H1 (cell line): ENCODE measurements around the gene AGAP1. TPM values are rescaled to one million over a fixed set of nuclear protein-coding genes. Genes with fewer than 3 reads are reported as not detected.

Experiments
- CTCF ChIA-PET: fragments of 300-600 bp; sonication (Branson Sonifier 250); formaldehyde crosslinking; loops from one replicate; lab custom pipeline; 2021; ENCODE audit not compliant: partially characterized antibody; lab: Charles Lee
- POLR2A ChIA-PET: fragments of 300-600 bp; sonication (Branson Sonifier 250); formaldehyde crosslinking; loops from one replicate; lab custom pipeline; 2021; ENCODE audit warnings: inconsistent platforms; ENCODE audit not compliant: partially characterized antibody; lab: Charles Lee
- DNase-seq, 2 experiments: peaks; one replicate each; pipeline versions ENCODE4 v3.0.0 to v3.0.0-alpha.2; 2010 to 2022; ENCODE audit warnings: low spot score in 2 of 2, low read depth in 1 of 2, mixed read lengths in 1 of 2
- FAIRE-seq: peaks from 2 replicates; lab custom pipeline; 2011; peaks lifted over from hg19 to GRCh38; lab: Jason Lieb, UNC
- H2AFZ ChIP-seq: 2 replicates; pipeline ENCODE4 v1.8.1; 2012; ENCODE audit warnings: low read length, inconsistent platforms
- H2AK5ac ChIP-seq: 2 replicates; pipeline ENCODE4 v1.6.1; 2013; ENCODE audit warnings: low read depth, low read length
- H2BK120ac ChIP-seq: replicated peaks from 2 replicates; pipeline ENCODE3; 2013; ENCODE audit warnings: low read depth, low read length, inconsistent platforms
- H2BK12ac ChIP-seq: 2 replicates; pipeline ENCODE4 v1.6.1; 2013; ENCODE audit warnings: low read depth, low read length
- H2BK15ac ChIP-seq: 2 replicates; pipeline ENCODE4 v1.6.1; 2013; ENCODE audit warnings: low read length
- H2BK20ac ChIP-seq: 2 replicates; pipeline ENCODE4 v1.6.1; 2013; ENCODE audit warnings: low read length
- H2BK5ac ChIP-seq: 2 replicates; pipeline ENCODE4 v1.6.1; 2013; ENCODE audit warnings: low read depth, low read length
- H3K14ac ChIP-seq: 2 replicates; pipeline ENCODE4 v1.6.1; 2013; ENCODE audit warnings: inconsistent platforms; ENCODE audit not compliant: insufficient read length
- H3K18ac ChIP-seq: 2 replicates; pipeline ENCODE4 v1.6.1; 2013; ENCODE audit warnings: low read length; ENCODE audit errors: extremely low read depth
- H3K23ac ChIP-seq: 2 replicates; pipeline ENCODE4 v1.6.1; 2013; ENCODE audit warnings: inconsistent platforms; ENCODE audit not compliant: insufficient read length
- H3K23me2 ChIP-seq: 2 replicates; pipeline ENCODE4 v1.6.1; 2013; ENCODE audit warnings: low read depth, low read length
- H3K27ac ChIP-seq: 2 replicates; pipeline ENCODE4 v1.6.1; 2011; ENCODE audit warnings: low read depth, low read length, inconsistent platforms
- H3K27me3 ChIP-seq, 4 experiments: replicated peaks in 1 of 4; 1 replicate in 1 of 4; 2 replicates in 3 of 4; pipeline versions ENCODE4 v1.6.1 to v1.8.1; 2011 to 2013; ENCODE audit warnings: low read length in 3 of 4, mild to moderate bottlenecking in 3 of 4, inconsistent platforms in 2 of 4, mixed read lengths in 2 of 4, moderate library complexity in 1 of 4; ENCODE audit not compliant: control insufficient read depth in 3 of 4, insufficient read depth in 3 of 4; ENCODE audit errors: extremely low read depth in 1 of 4
- H3K36me3 ChIP-seq, 4 experiments: 2 replicates each; pipeline versions ENCODE4 v1.6.1 to v1.8.1; 2011 to 2013; ENCODE audit warnings: mild to moderate bottlenecking in 4 of 4, low read length in 3 of 4, moderate library complexity in 2 of 4, control low read depth in 1 of 4, inconsistent platforms in 1 of 4; ENCODE audit not compliant: insufficient read depth in 4 of 4, control insufficient read depth in 2 of 4
- H3K4ac ChIP-seq: replicated peaks from 2 replicates; pipeline ENCODE3; 2013; ENCODE audit warnings: low read length, low read depth, mixed read lengths, inconsistent platforms; ENCODE audit not compliant: insufficient read length
- H3K4me1 ChIP-seq, 4 experiments: replicated peaks in 1 of 4; 1 replicate in 1 of 4; 2 replicates in 3 of 4; pipeline versions ENCODE4 v1.6.1 to v1.8.1; 2011 to 2013; ENCODE audit warnings: low read length in 3 of 4, inconsistent platforms in 2 of 4, mixed read lengths in 1 of 4; ENCODE audit not compliant: insufficient read depth in 4 of 4, control insufficient read depth in 3 of 4
- H3K4me2 ChIP-seq, 2 experiments: 2 replicates each; pipeline versions ENCODE4 v1.6.1 to v1.8.1; 2011 to 2013; ENCODE audit warnings: low read depth in 2 of 2, low read length in 2 of 2, control low read depth in 1 of 2, inconsistent platforms in 1 of 2, mild to moderate bottlenecking in 1 of 2; ENCODE audit not compliant: insufficient read depth in 1 of 2
- H3K4me3 ChIP-seq, 4 experiments: fragments of 200-600, 300-600 bp in 1 of 4; sonication (generic), shearing (Covaris generic), sonication (Bioruptor Twin) in 1 of 4; 2 replicates each; pipeline versions ENCODE4 v1.5.1 to v1.8.1; 2011 to 2016; ENCODE audit warnings: low read length in 4 of 4, low read depth in 3 of 4, control low read depth in 2 of 4, inconsistent platforms in 2 of 4, mild to moderate bottlenecking in 2 of 4, mixed read lengths in 1 of 4, moderate library complexity in 1 of 4; ENCODE audit not compliant: insufficient read depth in 2 of 4; ENCODE audit errors: extremely low read depth in 1 of 4
- H3K56ac ChIP-seq: replicated peaks from 2 replicates; pipeline ENCODE3; 2013; ENCODE audit warnings: low read depth, mild to moderate bottlenecking, mixed read lengths, low read length, inconsistent platforms; ENCODE audit not compliant: insufficient read length
- H3K79me1 ChIP-seq: 2 replicates; pipeline ENCODE4 v1.6.1; 2013; ENCODE audit warnings: low read depth, low read length, control low read depth
- H3K79me2 ChIP-seq, 2 experiments: 2 replicates each; pipeline versions ENCODE4 v1.6.1 to v1.8.1; 2012 to 2013; ENCODE audit warnings: low read length in 2 of 2, mild to moderate bottlenecking in 2 of 2, inconsistent platforms in 1 of 2; ENCODE audit not compliant: insufficient read depth in 2 of 2, control insufficient read depth in 1 of 2
- H3K9ac ChIP-seq, 4 experiments: replicated peaks in 1 of 4; 1 replicate in 1 of 4; 2 replicates in 3 of 4; pipeline versions ENCODE4 v1.6.1 to v1.8.1; 2011 to 2013; ENCODE audit warnings: low read depth in 3 of 4, low read length in 3 of 4, control low read depth in 2 of 4, mild to moderate bottlenecking in 2 of 4, moderate library complexity in 2 of 4, inconsistent platforms in 1 of 4; ENCODE audit errors: extremely low read depth in 1 of 4
- H3K9me3 ChIP-seq, 2 experiments: 2 replicates each; pipeline versions ENCODE4 v1.6.1 to v1.8.1; 2012 to 2013; ENCODE audit warnings: mild to moderate bottlenecking in 2 of 2, moderate library complexity in 2 of 2, control low read depth in 1 of 2, inconsistent platforms in 1 of 2, low read depth in 1 of 2, low read length in 1 of 2, mixed read lengths in 1 of 2; ENCODE audit not compliant: insufficient read depth in 2 of 2
- H4K20me1 ChIP-seq, 2 experiments: replicated peaks in 1 of 2; 2 replicates each; pipeline versions ENCODE3 to v1.8.1; 2011 to 2013; ENCODE audit warnings: inconsistent platforms in 2 of 2, low read length in 2 of 2, mild to moderate bottlenecking in 1 of 2; ENCODE audit not compliant: insufficient read depth in 2 of 2, control insufficient read depth in 1 of 2
- H4K5ac ChIP-seq: 2 replicates; pipeline ENCODE4 v1.6.1; 2013; ENCODE audit warnings: low read length, low read depth, mixed read lengths, inconsistent platforms; ENCODE audit not compliant: insufficient read length
- H4K8ac ChIP-seq: 2 replicates; pipeline ENCODE4 v1.8.0; 2013; ENCODE audit warnings: mild to moderate bottlenecking, moderate library complexity, low read length, inconsistent platforms; ENCODE audit not compliant: insufficient read depth; ENCODE audit errors: extremely low read depth
- H4K91ac ChIP-seq: replicated peaks from 2 replicates; pipeline ENCODE3; 2013; ENCODE audit warnings: low read length, mixed read lengths, inconsistent platforms; ENCODE audit not compliant: insufficient read length
- BACH1 ChIP-seq: IDR thresholded peaks from 2 replicates; pipeline ENCODE4 v1.6.1; 2012; ENCODE audit warnings: low read length, improper control_type of control experiment
- EP300 ChIP-seq, 2 experiments: IDR thresholded peaks; 1 replicate in 1 of 2; 2 replicates in 1 of 2; pipeline ENCODE4 v1.6.1; 2011 to 2012; ENCODE audit warnings: low read depth in 2 of 2, low read length in 2 of 2, mild to moderate bottlenecking in 2 of 2, borderline replicate concordance in 1 of 2, inconsistent platforms in 1 of 2, moderate library complexity in 1 of 2
- GTF2F1 ChIP-seq: IDR thresholded peaks from 2 replicates; pipeline ENCODE4 v1.6.1; 2012; ENCODE audit warnings: low read depth, low read length, improper control_type of control experiment, borderline replicate concordance
- HDAC2 ChIP-seq, 2 experiments: fragments of 300-600 bp in 1 of 2; sonication (generic) in 1 of 2; IDR thresholded peaks; 2 replicates each; pipeline ENCODE4 v1.6.1; 2011 to 2012; ENCODE audit warnings: low read depth in 2 of 2, low read length in 2 of 2, mild to moderate bottlenecking in 2 of 2, moderate library complexity in 2 of 2, borderline replicate concordance in 1 of 2, inconsistent platforms in 1 of 2
- JUN ChIP-seq: IDR thresholded peaks from 2 replicates; pipeline ENCODE4 v1.6.1; 2011; ENCODE audit warnings: low read depth, mild to moderate bottlenecking, improper control_type of control experiment, low read length
- POU5F1 ChIP-seq: IDR thresholded peaks from 2 replicates; pipeline ENCODE4 v1.6.1; 2011; ENCODE audit warnings: low read depth, mild to moderate bottlenecking, low read length, moderate library complexity
- RFX5 ChIP-seq: IDR thresholded peaks from 2 replicates; pipeline ENCODE4 v1.6.1; 2011; ENCODE audit warnings: low read depth, low read length, improper control_type of control experiment, borderline replicate concordance
- SIN3A ChIP-seq, 2 experiments: IDR thresholded peaks in 1 of 2; conservative IDR thresholded peaks in 1 of 2; 2 replicates each; pipeline ENCODE4 v1.6.1; 2011 to 2012; ENCODE audit warnings: low read length in 2 of 2, improper control_type of control experiment in 1 of 2, low read depth in 1 of 2, mild to moderate bottlenecking in 1 of 2
- SP2 ChIP-seq: IDR thresholded peaks from 2 replicates; pipeline ENCODE4 v1.6.1; 2012; ENCODE audit warnings: mild to moderate bottlenecking, low read length, inconsistent platforms
- SP4 ChIP-seq: IDR thresholded peaks from 2 replicates; pipeline ENCODE4 v1.6.1; 2012; ENCODE audit warnings: low read length, inconsistent platforms
- SUZ12 ChIP-seq: fragments of 200-600 bp; sonication (generic); IDR thresholded peaks from 2 replicates; pipeline ENCODE4 v1.6.1; 2012; ENCODE audit warnings: mild to moderate bottlenecking, inconsistent platforms, low read length, moderate library complexity, mixed read lengths
- TAF1 ChIP-seq: IDR thresholded peaks from 2 replicates; pipeline ENCODE4 v1.6.1; 2011; ENCODE audit warnings: mild to moderate bottlenecking, low read depth, low read length
- TAF7 ChIP-seq: optimal IDR thresholded peaks from 2 replicates; pipeline ENCODE3; 2011; ENCODE audit warnings: low read depth, mild to moderate bottlenecking, inconsistent platforms, low read length, moderate library complexity, borderline replicate concordance
- TEAD4 ChIP-seq: IDR thresholded peaks from 2 replicates; pipeline ENCODE4 v1.6.1; 2012; ENCODE audit warnings: low read depth, low read length, inconsistent platforms, mixed read lengths
- WGBS, 2 experiments: shearing (Covaris generic) in 1 of 2; methylation state at CpG; one replicate each; pipeline versions ENCODE4 v1.1.6 to v1.1.7; 2013 to 2015; ENCODE audit warnings: low lambda C conversion rate in 2 of 2, mixed read lengths in 2 of 2, inconsistent platforms in 1 of 2, low coverage in 1 of 2, missing lambda C conversion rate in 1 of 2; ENCODE audit not compliant: insufficient replicate concordance in 2 of 2, insufficient coverage in 1 of 2, insufficient read length in 1 of 2; ENCODE audit errors: extremely low coverage in 1 of 2, missing lambda C conversion rate in 1 of 2; 5-methylcytosine and 5-hydroxymethylcytosine counted together
- polyA plus RNA-seq, 7 experiments: library from polyadenylated mRNA; depleted of rRNA in 3 of 7; stranded (reverse) in 5 of 7; unstranded in 2 of 7; fragments of >200 nt in 5 of 7; fragments of 200-250 nt in 2 of 7; gene quantifications; 1 replicate in 5 of 7; 2 replicates in 1 of 7; 4 replicates in 1 of 7; pipeline versions ENCODE4 v1.2.1 to v1.2.3, GENCODE V29; 2011 to 2013; ENCODE audit warnings: missing spikeins in 2 of 7, mixed read lengths in 2 of 7
- total RNA-seq: library from RNA; stranded (reverse); fragmentation: NEBNext Ultra II Directional; extraction: Animal tissue kit (Norgen Biotek cat#: 25700); gene quantifications from 2 replicates; pipeline ENCODE4 v1.2.1, GENCODE V29; 2021

Gene AGAP1
- total and polyA plus RNA-seq, 2 of the 8 experiments (the other 6 are each of a cell fraction or from before 2014, with no cell fraction given) = 18.1 to 39.4 TPM

- H3K56ac ChIP-seq = no peak overlapping the region
- no peaks in the 10 kb centered on the region for H3K79me2 ChIP-seq
- no peak overlapping the region for H3K27ac ChIP-seq
- ChIA-PET POLR2A (no interaction called here), CTCF (interaction anchor here (0.8 to 1.6 kb wide), 5 partner anchors 7 to 191 kb away, joined by 3 to 5 read pairs (median 3); no protein-coding TSS in a partner anchor)
- no peaks in the 10 kb centered on the region for H3K9me3 ChIP-seq
- H3K23me2 ChIP-seq = no peaks in the 10 kb centered on the region
- no peak overlapping the region for H2AFZ ChIP-seq
- H2AK5ac ChIP-seq = no peak overlapping the region
- peaks cover 0 to 4% (median 3%) of the 10 kb centered on the region in 4 experiments; a peak in 3 of 7 replicates for H3K4me1 ChIP-seq
- no peak overlapping the region for H2BK20ac ChIP-seq
- 89% methylated on average over 9 of the region's 9 CpGs; no CpG with 5 or more reads in 1 of the 2 experiments for WGBS, 2 experiments
- H4K20me1 ChIP-seq = peaks cover 0 to 2% of the 10 kb centered on the region in 2 experiments
- H3K79me1 ChIP-seq = no peaks in the 10 kb centered on the region; the same call in 1 of the 2 replicates
- no peak overlapping the region for H4K91ac ChIP-seq
- H2BK120ac ChIP-seq = no peak overlapping the region
- H3K14ac ChIP-seq = no peak overlapping the region
- H3K4me2 ChIP-seq = no peak overlapping the region
- no peak overlapping the region for H2BK5ac ChIP-seq
- H2BK15ac ChIP-seq = no peak overlapping the region
- no peak overlapping the region for H2BK12ac ChIP-seq
- no peak overlapping the region for H4K8ac ChIP-seq
- H3K23ac ChIP-seq = no peak overlapping the region
- no peak overlapping the region for H3K9ac ChIP-seq
- H3K4me3 ChIP-seq = no peak overlapping the region
- no peak overlapping the region for H4K5ac ChIP-seq
- H3K27me3 ChIP-seq = no peaks in the 10 kb centered on the region
- DNase-seq (no peak), FAIRE-seq (no peak)
- H3K18ac ChIP-seq = no peak overlapping the region
- H3K4ac ChIP-seq = no peak overlapping the region
- H3K36me3 ChIP-seq = no peaks in the 10 kb centered on the region
- TF ChIP-seq JUN = no peak
- TF ChIP-seq GTF2F1 = no peak
- TF ChIP-seq BACH1 = no peak
- TF ChIP-seq EP300 (IDR thresholded peaks at IDR 0.05; ENCODE audit: borderline replicate concordance in 1 of 2, low read depth in 2 of 2, low read length in 2 of 2) = no peak
- no peak for TF ChIP-seq SUZ12
- TF ChIP-seq HDAC2 (IDR thresholded peaks at IDR 0.05; ENCODE audit: borderline replicate concordance in 1 of 2, low read depth in 2 of 2, low read length in 2 of 2) = no peak
- TF ChIP-seq TAF7 = no peak
- TF ChIP-seq SP2 = no peak
- TF ChIP-seq TAF1 = no peak
- TF ChIP-seq POU5F1 = no peak
- TF ChIP-seq RFX5 = no peak
- TF ChIP-seq SIN3A (conservative IDR thresholded peaks at IDR 0.05 in 1 of 2, IDR thresholded peaks at IDR 0.05 in 1 of 2; ENCODE audit: low read depth in 1 of 2, low read length in 2 of 2) = no peak
- no peak for TF ChIP-seq TEAD4
- no peak for TF ChIP-seq SP4
Observed at GRCh38 chr2:235957251-235957650, 463.4 kb downstream of the AGAP1 start.
